ENCODE results near the gene ZNF407.

- TF ChIP-seq, protein P1, sequence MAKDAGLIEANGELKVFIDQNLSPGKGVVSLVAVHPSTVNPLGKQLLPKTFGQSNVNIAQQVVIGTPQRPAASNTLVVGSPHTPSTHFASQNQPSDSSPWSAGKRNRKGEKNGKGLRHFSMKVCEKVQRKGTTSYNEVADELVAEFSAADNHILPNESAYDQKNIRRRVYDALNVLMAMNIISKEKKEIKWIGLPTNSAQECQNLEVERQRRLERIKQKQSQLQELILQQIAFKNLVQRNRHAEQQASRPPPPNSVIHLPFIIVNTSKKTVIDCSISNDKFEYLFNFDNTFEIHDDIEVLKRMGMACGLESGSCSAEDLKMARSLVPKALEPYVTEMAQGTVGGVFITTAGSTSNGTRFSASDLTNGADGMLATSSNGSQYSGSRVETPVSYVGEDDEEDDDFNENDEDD (CRISPR knock-in tag; IDR thresholded peaks at IDR 0.05; ENCODE audit: borderline replicate concordance) = no peak
- TF ChIP-seq SRF (IDR thresholded peaks at IDR 0.05; ENCODE audit: low read depth, low read length) = no peak
- no peak for TF ChIP-seq RAD21 (CRISPR knock-in tag; IDR thresholded peaks at IDR 0.05)
- TF ChIP-seq E2F2 (CRISPR knock-in tag; IDR thresholded peaks at IDR 0.05; ENCODE audit: borderline replicate concordance) = no peak
- TF ChIP-seq, protein P2, sequence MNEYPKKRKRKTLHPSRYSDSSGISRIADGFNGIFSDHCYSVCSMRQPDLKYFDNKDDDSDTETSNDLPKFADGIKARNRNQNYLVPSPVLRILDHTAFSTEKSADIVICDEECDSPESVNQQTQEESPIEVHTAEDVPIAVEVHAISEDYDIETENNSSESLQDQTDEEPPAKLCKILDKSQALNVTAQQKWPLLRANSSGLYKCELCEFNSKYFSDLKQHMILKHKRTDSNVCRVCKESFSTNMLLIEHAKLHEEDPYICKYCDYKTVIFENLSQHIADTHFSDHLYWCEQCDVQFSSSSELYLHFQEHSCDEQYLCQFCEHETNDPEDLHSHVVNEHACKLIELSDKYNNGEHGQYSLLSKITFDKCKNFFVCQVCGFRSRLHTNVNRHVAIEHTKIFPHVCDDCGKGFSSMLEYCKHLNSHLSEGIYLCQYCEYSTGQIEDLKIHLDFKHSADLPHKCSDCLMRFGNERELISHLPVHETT (CRISPR knock-in tag; conservative IDR thresholded peaks at IDR 0.05) = no peak
- no peak for TF ChIP-seq NFIC (IDR thresholded peaks at IDR 0.05; ENCODE audit: low read length)
- TF ChIP-seq HCFC1 (IDR thresholded peaks at IDR 0.05; ENCODE audit: low read depth, low read length) = no peak
- no peak for TF ChIP-seq RNF2 (conservative IDR thresholded peaks at IDR 0.05; ENCODE audit: low read depth)
- TF ChIP-seq, protein P3, sequence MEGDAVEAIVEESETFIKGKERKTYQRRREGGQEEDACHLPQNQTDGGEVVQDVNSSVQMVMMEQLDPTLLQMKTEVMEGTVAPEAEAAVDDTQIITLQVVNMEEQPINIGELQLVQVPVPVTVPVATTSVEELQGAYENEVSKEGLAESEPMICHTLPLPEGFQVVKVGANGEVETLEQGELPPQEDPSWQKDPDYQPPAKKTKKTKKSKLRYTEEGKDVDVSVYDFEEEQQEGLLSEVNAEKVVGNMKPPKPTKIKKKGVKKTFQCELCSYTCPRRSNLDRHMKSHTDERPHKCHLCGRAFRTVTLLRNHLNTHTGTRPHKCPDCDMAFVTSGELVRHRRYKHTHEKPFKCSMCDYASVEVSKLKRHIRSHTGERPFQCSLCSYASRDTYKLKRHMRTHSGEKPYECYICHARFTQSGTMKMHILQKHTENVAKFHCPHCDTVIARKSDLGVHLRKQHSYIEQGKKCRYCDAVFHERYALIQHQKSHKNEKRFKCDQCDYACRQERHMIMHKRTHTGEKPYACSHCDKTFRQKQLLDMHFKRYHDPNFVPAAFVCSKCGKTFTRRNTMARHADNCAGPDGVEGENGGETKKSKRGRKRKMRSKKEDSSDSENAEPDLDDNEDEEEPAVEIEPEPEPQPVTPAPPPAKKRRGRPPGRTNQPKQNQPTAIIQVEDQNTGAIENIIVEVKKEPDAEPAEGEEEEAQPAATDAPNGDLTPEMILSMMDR (CRISPR knock-in tag; IDR thresholded peaks at IDR 0.05) = no peak
- TF ChIP-seq POLR2A (IDR thresholded peaks at IDR 0.05; ENCODE audit: insufficient read depth in 1 of 2, low read depth in 2 of 2, low read length in 2 of 2) = no peak
- TF ChIP-seq, protein P4, sequence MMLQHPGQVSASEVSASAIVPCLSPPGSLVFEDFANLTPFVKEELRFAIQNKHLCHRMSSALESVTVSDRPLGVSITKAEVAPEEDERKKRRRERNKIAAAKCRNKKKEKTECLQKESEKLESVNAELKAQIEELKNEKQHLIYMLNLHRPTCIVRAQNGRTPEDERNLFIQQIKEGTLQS (CRISPR knock-in tag; IDR thresholded peaks at IDR 0.05) = no peak
- TF ChIP-seq POLR2AphosphoS2 (IDR thresholded peaks at IDR 0.05; ENCODE audit: low read depth, low read length) = no peak
- TF ChIP-seq RBAK (CRISPR knock-in tag; IDR thresholded peaks at IDR 0.05) = no peak
These were observed 473.2 kb downstream of the ZNF407 start for GRCh38 chr18:75070625-75071483.
